ENCODE results near the gene CBX4.

DNA sequence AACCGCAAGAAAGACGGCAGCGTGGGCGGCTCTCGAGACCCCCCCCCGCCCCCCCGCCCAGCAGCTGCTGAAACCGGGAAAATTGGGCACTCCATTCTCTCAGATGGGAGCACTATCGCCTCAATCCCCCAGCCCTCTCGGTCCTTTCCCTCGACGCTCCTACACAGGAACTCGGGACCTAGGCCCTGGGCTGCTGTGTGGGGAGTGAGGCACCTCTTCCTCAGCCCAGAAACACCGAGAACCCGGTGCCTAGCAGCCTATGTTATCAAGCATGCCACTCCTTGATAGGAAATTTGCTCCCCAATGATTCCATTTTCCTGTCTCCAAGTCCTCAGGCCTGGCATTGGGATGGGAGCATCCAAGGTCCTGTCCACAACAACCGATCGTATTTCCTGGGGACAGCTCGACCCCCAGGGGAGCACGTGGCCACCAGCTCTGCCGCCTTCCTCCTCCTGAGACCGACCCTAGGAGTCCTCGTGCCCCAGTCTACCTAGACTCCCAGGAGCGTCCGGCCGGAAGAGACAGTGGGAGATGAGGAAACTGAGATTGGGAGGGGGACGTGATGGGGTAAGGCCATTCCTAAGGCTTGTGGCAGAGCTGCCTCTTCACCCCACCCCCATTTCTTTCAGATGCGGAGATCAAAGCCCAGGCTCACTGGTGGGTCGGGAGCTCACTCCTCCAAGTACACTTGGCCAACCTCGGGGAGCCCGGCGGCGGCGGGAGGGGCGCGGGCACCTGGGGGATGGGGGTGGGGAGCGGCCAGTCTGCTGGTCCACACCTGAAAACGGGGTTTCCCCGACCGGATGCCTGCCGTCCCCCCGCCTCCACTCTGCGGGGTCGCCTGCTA, 24.9 kb downstream of the CBX4 start:
- TF ChIP-seq POLR2AphosphoS5 (IDR thresholded peaks at IDR 0.05; ENCODE audit: low read depth, low read length) (no peak), SPI1 (IDR thresholded peaks at IDR 0.05; ENCODE audit: low read depth, low read length) (no peak)

All from GM12891 (cell line).